ENCODE data around the gene TMEM259. TPM values are rescaled to one million over a fixed set of nuclear protein-coding genes. Genes with fewer than 3 reads are reported as not detected.
A peak's percentile ranks its signal among the peaks of the same experiment; 100 is the strongest.

The TMEM259 gene
- total and polyA plus RNA-seq, 9 of the 15 experiments (the other 6 are each of a cell fraction or from before 2014, with no cell fraction given): 0.52 to 231 (median 63.6) TPM

DNA sequence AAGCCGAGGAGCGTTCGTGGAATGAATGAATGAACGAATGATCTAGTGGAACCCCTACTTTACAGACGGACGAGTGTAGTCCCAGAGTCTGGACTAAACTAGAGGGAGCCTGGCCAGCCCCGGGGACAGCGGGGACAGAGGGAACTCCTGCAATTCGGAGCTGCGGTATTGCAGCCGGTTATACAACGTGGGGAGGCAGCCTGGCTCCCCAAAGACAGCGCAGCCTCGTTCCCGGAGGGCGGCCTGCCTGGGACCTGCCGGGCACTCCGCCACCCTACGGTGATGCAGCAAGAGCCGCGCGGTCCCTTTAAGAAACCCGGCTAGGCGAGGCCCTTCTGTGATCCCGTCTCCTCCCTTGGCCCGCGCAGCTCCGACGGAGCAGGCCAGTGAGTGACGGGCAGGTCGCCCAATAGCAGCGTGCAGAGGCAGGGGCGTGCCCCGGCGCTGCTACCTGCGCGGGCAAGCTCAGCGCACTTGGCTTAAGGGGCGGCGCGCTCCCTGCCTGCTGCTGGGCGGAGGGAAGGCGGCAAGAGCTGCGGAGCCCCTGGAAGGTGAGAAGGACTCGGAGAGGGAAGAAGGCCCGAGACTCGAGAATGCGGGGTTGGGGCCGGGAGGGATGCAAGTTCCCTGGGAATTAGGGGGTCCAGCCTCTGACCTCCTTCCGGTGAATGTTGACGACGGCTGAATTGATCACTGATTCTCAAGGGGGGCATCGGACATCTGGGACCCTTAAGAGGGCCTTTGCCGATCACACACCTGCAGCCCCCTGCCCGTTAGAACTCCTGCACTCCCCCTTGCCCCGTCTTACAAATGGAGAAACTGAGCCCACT is 18.9 kb upstream of the TMEM259 start, which contains the start of gene ABCA7 (continued):
- no peak for TF ChIP-seq ESRRB (CRISPR knock-in tag; IDR thresholded peaks at IDR 0.05; ENCODE audit: borderline replicate concordance)
- no peak for TF ChIP-seq KDM5B (IDR thresholded peaks at IDR 0.05; ENCODE audit: insufficient replicate concordance, low read depth, low read length)
- TF ChIP-seq, protein P1, sequence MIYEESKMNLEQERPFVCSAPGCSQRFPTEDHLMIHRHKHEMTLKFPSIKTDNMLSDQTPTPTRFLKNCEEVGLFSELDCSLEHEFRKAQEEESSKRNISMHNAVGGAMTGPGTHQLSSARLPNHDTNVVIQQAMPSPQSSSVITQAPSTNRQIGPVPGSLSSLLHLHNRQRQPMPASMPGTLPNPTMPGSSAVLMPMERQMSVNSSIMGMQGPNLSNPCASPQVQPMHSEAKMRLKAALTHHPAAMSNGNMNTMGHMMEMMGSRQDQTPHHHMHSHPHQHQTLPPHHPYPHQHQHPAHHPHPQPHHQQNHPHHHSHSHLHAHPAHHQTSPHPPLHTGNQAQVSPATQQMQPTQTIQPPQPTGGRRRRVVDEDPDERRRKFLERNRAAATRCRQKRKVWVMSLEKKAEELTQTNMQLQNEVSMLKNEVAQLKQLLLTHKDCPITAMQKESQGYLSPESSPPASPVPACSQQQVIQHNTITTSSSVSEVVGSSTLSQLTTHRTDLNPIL (CRISPR knock-in tag; IDR thresholded peaks at IDR 0.05): no peak
- no peak for TF ChIP-seq ASH1L (IDR thresholded peaks at IDR 0.05; ENCODE audit: borderline replicate concordance, low read depth, partially characterized antibody)
- TF ChIP-seq, protein P2, sequence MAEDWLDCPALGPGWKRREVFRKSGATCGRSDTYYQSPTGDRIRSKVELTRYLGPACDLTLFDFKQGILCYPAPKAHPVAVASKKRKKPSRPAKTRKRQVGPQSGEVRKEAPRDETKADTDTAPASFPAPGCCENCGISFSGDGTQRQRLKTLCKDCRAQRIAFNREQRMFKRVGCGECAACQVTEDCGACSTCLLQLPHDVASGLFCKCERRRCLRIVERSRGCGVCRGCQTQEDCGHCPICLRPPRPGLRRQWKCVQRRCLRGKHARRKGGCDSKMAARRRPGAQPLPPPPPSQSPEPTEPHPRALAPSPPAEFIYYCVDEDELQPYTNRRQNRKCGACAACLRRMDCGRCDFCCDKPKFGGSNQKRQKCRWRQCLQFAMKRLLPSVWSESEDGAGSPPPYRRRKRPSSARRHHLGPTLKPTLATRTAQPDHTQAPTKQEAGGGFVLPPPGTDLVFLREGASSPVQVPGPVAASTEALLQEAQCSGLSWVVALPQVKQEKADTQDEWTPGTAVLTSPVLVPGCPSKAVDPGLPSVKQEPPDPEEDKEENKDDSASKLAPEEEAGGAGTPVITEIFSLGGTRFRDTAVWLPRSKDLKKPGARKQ (CRISPR knock-in tag; IDR thresholded peaks at IDR 0.05): no peak
- TF ChIP-seq FIP1L1 (IDR thresholded peaks at IDR 0.05; ENCODE audit: low read depth, low read length, poor library complexity, severe bottlenecking): peak; percentile 98
- TF ChIP-seq, protein P3, sequence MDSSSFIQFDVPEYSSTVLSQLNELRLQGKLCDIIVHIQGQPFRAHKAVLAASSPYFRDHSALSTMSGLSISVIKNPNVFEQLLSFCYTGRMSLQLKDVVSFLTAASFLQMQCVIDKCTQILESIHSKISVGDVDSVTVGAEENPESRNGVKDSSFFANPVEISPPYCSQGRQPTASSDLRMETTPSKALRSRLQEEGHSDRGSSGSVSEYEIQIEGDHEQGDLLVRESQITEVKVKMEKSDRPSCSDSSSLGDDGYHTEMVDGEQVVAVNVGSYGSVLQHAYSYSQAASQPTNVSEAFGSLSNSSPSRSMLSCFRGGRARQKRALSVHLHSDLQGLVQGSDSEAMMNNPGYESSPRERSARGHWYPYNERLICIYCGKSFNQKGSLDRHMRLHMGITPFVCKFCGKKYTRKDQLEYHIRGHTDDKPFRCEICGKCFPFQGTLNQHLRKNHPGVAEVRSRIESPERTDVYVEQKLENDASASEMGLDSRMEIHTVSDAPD (CRISPR knock-in tag; IDR thresholded peaks at IDR 0.05): no peak
- no peak for TF ChIP-seq SMARCA4 (IDR thresholded peaks at IDR 0.05)
- TF ChIP-seq ARID1B (IDR thresholded peaks at IDR 0.05): no peak
- no peak for TF ChIP-seq ERF (CRISPR knock-in tag; IDR thresholded peaks at IDR 0.05)
- TF ChIP-seq ZNF121 (CRISPR knock-in tag; conservative IDR thresholded peaks at IDR 0.05): no peak
- peak; percentile 92 for TF ChIP-seq HNRNPLL (IDR thresholded peaks at IDR 0.05; ENCODE audit: low read depth, low read length, poor library complexity, severe bottlenecking)
- no peak for TF ChIP-seq ZNF165 (CRISPR knock-in tag; IDR thresholded peaks at IDR 0.05; ENCODE audit: borderline replicate concordance)
- no peak for TF ChIP-seq ZNF668 (CRISPR knock-in tag; IDR thresholded peaks at IDR 0.05)
- TF ChIP-seq SREBF2 (CRISPR knock-in tag; IDR thresholded peaks at IDR 0.05): no peak
- TF ChIP-seq TAL1 (IDR thresholded peaks at IDR 0.05): no peak
- TF ChIP-seq SOX6 (IDR thresholded peaks at IDR 0.05): no peak
- TF ChIP-seq ZNF3 (CRISPR knock-in tag; IDR thresholded peaks at IDR 0.05): no peak
- TF ChIP-seq, protein P4, sequence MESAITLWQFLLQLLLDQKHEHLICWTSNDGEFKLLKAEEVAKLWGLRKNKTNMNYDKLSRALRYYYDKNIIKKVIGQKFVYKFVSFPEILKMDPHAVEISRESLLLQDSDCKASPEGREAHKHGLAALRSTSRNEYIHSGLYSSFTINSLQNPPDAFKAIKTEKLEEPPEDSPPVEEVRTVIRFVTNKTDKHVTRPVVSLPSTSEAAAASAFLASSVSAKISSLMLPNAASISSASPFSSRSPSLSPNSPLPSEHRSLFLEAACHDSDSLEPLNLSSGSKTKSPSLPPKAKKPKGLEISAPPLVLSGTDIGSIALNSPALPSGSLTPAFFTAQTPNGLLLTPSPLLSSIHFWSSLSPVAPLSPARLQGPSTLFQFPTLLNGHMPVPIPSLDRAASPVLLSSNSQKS (CRISPR knock-in tag; IDR thresholded peaks at IDR 0.05): no peak
- TF ChIP-seq RAD21 (CRISPR knock-in tag; conservative IDR thresholded peaks at IDR 0.05 in 1 of 2, IDR thresholded peaks at IDR 0.05 in 1 of 2): no peak; a peak in 1 of 4 replicates
- no peak for TF ChIP-seq ZFP1 (CRISPR knock-in tag; IDR thresholded peaks at IDR 0.05)
- TF ChIP-seq KLF10 (CRISPR knock-in tag; IDR thresholded peaks at IDR 0.05): no peak
